Keratinocyte (primary cell): ENCODE data around the gene HOXD8. TPM values are rescaled to one million over a fixed set of nuclear protein-coding genes. Genes with fewer than 3 reads are reported as not detected.

Experiments
- DNase-seq: peaks from one replicate; pipeline ENCODE4 v3.0.0-alpha.2; 2011; ENCODE audit warnings: low read depth, missing footprints, low spot score
- FAIRE-seq: peaks from 2 replicates; lab custom pipeline; 2011; peaks lifted over from hg19 to GRCh38; lab: Jason Lieb, UNC
- H2AFZ ChIP-seq: 2 replicates; pipeline ENCODE4 v1.6.0; 2012; ENCODE audit warnings: low read length, control low read depth, inconsistent platforms; ENCODE audit not compliant: control insufficient read depth
- H3K27ac ChIP-seq: 2 replicates; pipeline ENCODE4 v1.5.1; 2011; ENCODE audit warnings: low read length; ENCODE audit not compliant: control insufficient read depth, insufficient read depth
- H3K27me3 ChIP-seq: 3 replicates; pipeline ENCODE4 v1.6.0; 2011; ENCODE audit warnings: low read length; ENCODE audit not compliant: control insufficient read depth, insufficient read depth; ENCODE audit errors: extremely low read depth
- H3K36me3 ChIP-seq, 2 experiments: 2 replicates in 1 of 2; 3 replicates in 1 of 2; pipeline ENCODE4 v1.5.1; 2011; ENCODE audit warnings: low read length in 2 of 2, mild to moderate bottlenecking in 1 of 2; ENCODE audit not compliant: control insufficient read depth in 2 of 2, insufficient read depth in 2 of 2; ENCODE audit errors: extremely low read depth in 1 of 2
- H3K4me1 ChIP-seq: 3 replicates; pipeline ENCODE4 v1.5.1; 2011; ENCODE audit warnings: low read length; ENCODE audit not compliant: control insufficient read depth, insufficient read depth; ENCODE audit errors: extremely low read depth
- H3K4me2 ChIP-seq: 3 replicates; pipeline ENCODE4 v1.6.0; 2011; ENCODE audit warnings: low read depth, low read length; ENCODE audit not compliant: control insufficient read depth, insufficient read depth; ENCODE audit errors: extremely low read depth
- H3K4me3 ChIP-seq, 3 experiments: fragments of 200-600 bp in 1 of 3; sonication (generic) in 1 of 3; 2 replicates in 2 of 3; 3 replicates in 1 of 3; pipeline ENCODE4 v1.5.1; 2011 to 2016; ENCODE audit warnings: low read length in 3 of 3, mild to moderate bottlenecking in 3 of 3, control low read depth in 2 of 3, inconsistent platforms in 1 of 3, low read depth in 1 of 3, mixed read lengths in 1 of 3, mixed run types in 1 of 3, moderate library complexity in 1 of 3; ENCODE audit not compliant: control insufficient read depth in 2 of 3, insufficient read depth in 2 of 3; ENCODE audit errors: extremely low read depth in 1 of 3
- H3K79me2 ChIP-seq: 2 replicates; pipeline ENCODE4 v1.6.0; 2012; ENCODE audit warnings: low read length; ENCODE audit not compliant: control insufficient read depth, insufficient read depth
- H3K9ac ChIP-seq: 3 replicates; pipeline ENCODE4 v1.6.0; 2011; ENCODE audit warnings: low read length; ENCODE audit not compliant: control insufficient read depth, insufficient read depth; ENCODE audit errors: extremely low read depth
- H3K9me1 ChIP-seq: 3 replicates; pipeline ENCODE4 v1.6.0; 2011; ENCODE audit warnings: low read length; ENCODE audit not compliant: control insufficient read depth, insufficient read depth; ENCODE audit errors: extremely low read depth
- H3K9me3 ChIP-seq: 2 replicates; pipeline ENCODE4 v1.5.1; 2012; ENCODE audit warnings: low read depth, low read length; ENCODE audit not compliant: control insufficient read depth
- H4K20me1 ChIP-seq: 3 replicates; pipeline ENCODE4 v1.6.0; 2011; ENCODE audit warnings: low read length; ENCODE audit not compliant: control insufficient read depth, insufficient read depth; ENCODE audit errors: extremely low read depth
- EZH2 ChIP-seq: IDR thresholded peaks from one replicate; pipeline ENCODE4 v1.6.1; 2012; ENCODE audit warnings: inconsistent platforms, mild to moderate bottlenecking, low read length, moderate library complexity
- dilution Hi-C: fragments of 300-500 bp; cut with MboI; formaldehyde crosslinking; loops from one replicate; pipeline ENCODE4 v1.7.0; 2020; ENCODE audit warnings: low sequenced_read_pairs; ENCODE audit not compliant: extremely low pct_ligation_motif_present
- polyA plus RNA-seq, 5 experiments: library from polyadenylated mRNA; depleted of rRNA in 3 of 5; stranded (reverse) in 3 of 5; stranded (forward) in 1 of 5; unstranded in 1 of 5; fragments of >200 nt; gene quantifications; 1 replicate in 1 of 5; 2 replicates in 3 of 5; 3 replicates in 1 of 5; pipeline versions ENCODE4 v1.2.1 to v1.2.3, GENCODE V29; 2011 to 2012; ENCODE audit warnings: missing spikeins in 2 of 5, low read depth in 1 of 5, low replicate concordance in 1 of 5
- TF ChIP-seq, protein P1 (sequence below), 3 experiments: IDR thresholded peaks in 1 of 3; conservative IDR thresholded peaks in 1 of 3; optimal IDR thresholded peaks in 1 of 3; 2 replicates in 2 of 3; 3 replicates in 1 of 3; pipeline versions ENCODE3 to v1.5.1; 2011; ENCODE audit warnings: low read length in 3 of 3, mild to moderate bottlenecking in 3 of 3, moderate library complexity in 2 of 3, control low read depth in 1 of 3, inconsistent platforms in 1 of 3; ENCODE audit not compliant: insufficient read depth in 2 of 3; ENCODE audit errors: extremely low read depth in 1 of 3

Gene HOXD8
- polyA plus RNA-seq, 1 donor (not counting 4 experiments of a cell fraction or from before 2014, with no cell fraction given): not detected

DNA sequence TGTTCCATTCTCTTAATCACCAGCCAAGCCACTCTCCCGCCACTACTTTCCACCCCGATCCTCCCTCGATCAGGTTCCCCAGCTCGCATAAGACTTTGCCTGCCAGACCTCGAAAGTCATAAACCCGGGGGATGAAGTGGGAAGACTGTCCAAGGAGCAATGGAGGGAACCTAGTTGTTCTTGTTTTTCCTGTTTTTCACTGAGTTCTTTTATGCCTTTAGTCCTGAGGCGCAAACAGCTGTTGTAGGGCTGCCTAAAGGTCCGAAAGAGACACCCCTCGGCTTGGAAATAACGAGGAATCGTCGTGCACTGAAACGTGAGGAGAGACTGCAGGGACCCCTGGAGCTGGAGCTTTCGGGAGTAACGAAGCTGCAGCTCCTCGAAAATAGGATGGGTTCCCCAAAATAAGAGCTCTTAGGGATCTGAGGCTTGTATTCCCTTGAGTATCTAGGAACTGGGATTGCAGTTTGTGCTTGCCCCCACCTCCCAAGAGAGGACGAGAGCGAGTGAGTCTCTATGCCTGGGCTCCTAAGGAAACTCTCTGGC is 31.6 kb upstream of the HOXD8 start:
- Histone ChIP-seq H3K36me3 (no peaks in the 10 kb centered on the region), H3K4me3 (no peak overlapping the region), H3K27me3 (peaks cover 99% of the 10 kb centered on the region), H3K27ac (no peak overlapping the region), H2AFZ (no peak overlapping the region), H4K20me1 (peaks cover 3% of the 10 kb centered on the region), H3K9ac (no peak overlapping the region), H3K4me1 (peaks cover 2% of the 10 kb centered on the region), H3K9me3 (peaks cover 2% of the 10 kb centered on the region), H3K4me2 (peak overlapping the region; percentile 9), H3K9me1 (no peaks in the 10 kb centered on the region), H3K79me2 (no peaks in the 10 kb centered on the region)
- TF ChIP-seq EZH2: peak; percentile 79
- TF ChIP-seq, protein P1, sequence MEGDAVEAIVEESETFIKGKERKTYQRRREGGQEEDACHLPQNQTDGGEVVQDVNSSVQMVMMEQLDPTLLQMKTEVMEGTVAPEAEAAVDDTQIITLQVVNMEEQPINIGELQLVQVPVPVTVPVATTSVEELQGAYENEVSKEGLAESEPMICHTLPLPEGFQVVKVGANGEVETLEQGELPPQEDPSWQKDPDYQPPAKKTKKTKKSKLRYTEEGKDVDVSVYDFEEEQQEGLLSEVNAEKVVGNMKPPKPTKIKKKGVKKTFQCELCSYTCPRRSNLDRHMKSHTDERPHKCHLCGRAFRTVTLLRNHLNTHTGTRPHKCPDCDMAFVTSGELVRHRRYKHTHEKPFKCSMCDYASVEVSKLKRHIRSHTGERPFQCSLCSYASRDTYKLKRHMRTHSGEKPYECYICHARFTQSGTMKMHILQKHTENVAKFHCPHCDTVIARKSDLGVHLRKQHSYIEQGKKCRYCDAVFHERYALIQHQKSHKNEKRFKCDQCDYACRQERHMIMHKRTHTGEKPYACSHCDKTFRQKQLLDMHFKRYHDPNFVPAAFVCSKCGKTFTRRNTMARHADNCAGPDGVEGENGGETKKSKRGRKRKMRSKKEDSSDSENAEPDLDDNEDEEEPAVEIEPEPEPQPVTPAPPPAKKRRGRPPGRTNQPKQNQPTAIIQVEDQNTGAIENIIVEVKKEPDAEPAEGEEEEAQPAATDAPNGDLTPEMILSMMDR (optimal IDR thresholded peaks at IDR 0.05 in 1 of 3, IDR thresholded peaks at IDR 0.05 in 1 of 3, conservative IDR thresholded peaks at IDR 0.05 in 1 of 3; ENCODE audit: extremely low read depth in 1 of 3, insufficient read depth in 2 of 3, low read length in 3 of 3): no peak
- dilution Hi-C loops: no loop called here
- FAIRE-seq (no peak), DNase-seq (no peak)

DNA sequence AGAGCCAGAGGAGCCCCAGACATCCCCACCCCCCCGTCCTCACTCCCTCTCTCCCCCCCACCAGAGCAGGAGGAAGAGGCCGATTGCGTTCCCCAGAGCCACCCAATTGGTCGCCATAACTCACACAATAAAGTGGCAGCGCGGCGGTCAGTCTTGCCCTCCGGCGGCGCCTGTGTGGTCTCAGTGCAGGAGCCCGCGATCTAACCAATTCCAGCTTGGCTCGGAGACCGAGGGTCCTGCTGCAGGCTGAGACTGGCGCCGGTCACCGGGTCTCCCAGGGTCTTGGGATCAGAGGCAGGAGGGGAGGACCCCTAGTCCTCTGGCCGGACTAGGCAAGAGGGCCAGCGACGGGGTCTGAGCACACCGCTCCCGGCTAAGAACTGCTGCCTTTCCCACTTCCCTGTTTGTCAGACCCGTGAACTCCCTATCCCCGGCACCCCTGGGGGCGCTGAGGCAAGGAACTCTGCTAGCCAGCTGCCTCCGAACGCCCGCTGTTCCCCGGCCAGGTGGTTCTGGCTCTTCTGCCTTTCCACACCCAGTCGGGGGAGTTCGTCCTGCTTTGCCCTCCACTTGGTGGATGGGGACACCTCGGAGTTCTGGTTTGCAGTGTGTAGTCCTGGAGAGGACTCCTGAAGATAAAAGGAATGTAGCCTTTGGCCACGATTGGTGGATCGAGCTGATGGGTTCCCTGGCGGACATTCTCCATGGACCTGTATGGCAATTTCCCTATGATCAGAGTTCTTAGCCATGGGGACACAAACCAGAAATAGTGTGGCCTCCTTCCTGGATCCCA is 30.9 kb upstream of the HOXD8 start:
- H3K79me2 ChIP-seq: no peaks in the 10 kb centered on the region
- no peaks in the 10 kb centered on the region for H3K36me3 ChIP-seq
- DNase-seq: no peak
- no peak overlapping the region for H3K4me3 ChIP-seq
- dilution Hi-C loops: no loop called here
- H3K4me2 ChIP-seq: no peak overlapping the region
- no peak for TF ChIP-seq EZH2
- TF ChIP-seq, protein P1 (optimal IDR thresholded peaks at IDR 0.05 in 1 of 3, IDR thresholded peaks at IDR 0.05 in 1 of 3, conservative IDR thresholded peaks at IDR 0.05 in 1 of 3; ENCODE audit: extremely low read depth in 1 of 3, insufficient read depth in 2 of 3, low read length in 3 of 3): no peak
- H3K9me3 ChIP-seq: peaks cover 1% of the 10 kb centered on the region
- H3K4me1 ChIP-seq: peaks cover 2% of the 10 kb centered on the region
- no peaks in the 10 kb centered on the region for H3K9me1 ChIP-seq
- H2AFZ ChIP-seq: no peak overlapping the region
- H4K20me1 ChIP-seq: peaks cover 3% of the 10 kb centered on the region
- no peak overlapping the region for H3K9ac ChIP-seq
- no peak for FAIRE-seq
- peaks cover 99% of the 10 kb centered on the region for H3K27me3 ChIP-seq
- H3K27ac ChIP-seq: no peak overlapping the region
